HG02973 (cell line): ENCODE data around the gene RPL36A.

Source experiments
- ATAC-seq: cut with Tn5 transposase; IDR thresholded peaks from one replicate; pipeline ENCODE4 v1.9.1; 2021; ENCODE audit warnings: moderate library complexity; ENCODE audit not compliant: unreplicated experiment

RPL36A gene

DNA sequence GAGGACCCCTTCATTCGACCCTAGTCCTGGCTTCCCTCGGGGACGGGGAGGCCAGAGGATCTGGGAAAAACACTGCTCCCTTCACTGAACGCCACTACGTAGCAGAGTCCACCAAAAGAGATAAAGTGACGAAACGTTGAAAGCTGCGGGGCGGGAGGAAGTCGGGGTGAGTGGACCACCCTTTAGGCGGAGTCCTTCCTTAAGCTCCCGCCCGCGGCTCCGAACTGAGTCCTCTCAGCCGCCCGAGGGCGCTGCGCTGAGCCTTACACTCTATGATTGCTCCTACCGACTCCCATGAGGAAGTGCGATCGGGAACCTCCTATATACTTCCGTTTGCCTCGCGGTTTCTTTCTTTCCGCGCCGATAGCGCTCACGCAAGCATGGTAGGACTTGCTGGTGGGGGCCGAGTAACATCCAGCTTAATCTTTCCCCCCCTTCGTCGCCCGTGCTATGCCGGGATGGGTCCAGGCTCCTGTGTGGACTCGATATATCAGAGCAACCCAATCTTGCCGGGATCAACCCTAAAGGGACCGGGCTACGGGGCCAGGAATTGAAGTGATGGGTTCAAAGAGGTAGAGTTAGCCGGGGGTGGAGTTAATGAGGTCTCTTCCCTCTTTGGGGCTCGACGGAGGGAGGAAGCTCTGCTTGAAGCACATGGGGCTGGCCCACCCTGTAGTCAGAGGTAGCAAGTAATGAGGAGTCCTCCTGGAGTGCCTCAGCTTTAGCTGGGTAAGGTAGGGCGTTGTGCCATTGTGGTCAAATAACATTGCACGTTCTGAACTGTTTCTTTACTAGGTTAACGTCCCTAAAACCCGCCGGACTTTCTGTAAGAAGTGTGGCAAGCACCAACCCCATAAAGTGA, at the start of gene RPL36A:
RPL36A (plus strand) TSS at position 348 of the 862 bp plus-strand sequence; CDS start at position 381, 33 bp downstream.
- ATAC-seq: peak; percentile 79

DNA sequence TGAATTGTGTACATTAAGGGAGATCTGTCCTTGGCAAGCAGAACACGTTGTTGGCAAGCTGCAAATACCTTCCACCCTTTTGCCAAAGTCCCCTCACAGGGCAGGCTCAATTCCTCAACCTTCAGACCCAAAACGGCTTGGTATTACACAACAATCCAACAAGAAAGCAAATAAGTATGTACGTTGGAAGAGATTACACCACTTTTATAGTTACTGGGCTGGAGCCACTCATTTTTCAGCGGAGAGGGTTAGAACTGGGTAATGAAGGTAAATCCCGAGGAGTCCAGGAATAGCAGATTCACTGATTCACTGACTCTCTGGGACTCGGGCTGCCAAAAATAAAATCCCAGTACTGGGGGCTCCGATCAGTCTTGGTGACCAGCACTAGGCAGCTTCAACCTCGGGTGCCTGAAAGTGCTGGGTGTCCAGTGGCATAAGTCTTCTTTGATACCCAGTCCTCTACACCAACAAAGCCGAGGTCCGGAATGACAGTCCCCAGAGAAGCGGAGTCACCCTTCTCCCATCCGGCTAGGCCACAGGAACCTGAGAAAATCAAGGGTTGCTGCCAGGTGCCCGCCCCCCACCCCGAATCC, 42.9 kb upstream of the RPL36A start:
- ATAC-seq: peak; percentile 8

- peak; percentile 96 for ATAC-seq
These were observed 42.2 kb upstream of the RPL36A start, which contains the start of gene TIMM8A for GRCh38 chrX:101348452-101349192. Gene TIMM8A (minus strand): TSS chrX:101348742. CDS start chrX:101348664, 78 bp downstream.

- ATAC-seq: no peak
These were observed 41.6 kb upstream of the RPL36A start for GRCh38 chrX:101349193-101349562.

- no peak for ATAC-seq
These were observed 33.5 kb upstream of the RPL36A start for GRCh38 chrX:101357166-101357795.

DNA sequence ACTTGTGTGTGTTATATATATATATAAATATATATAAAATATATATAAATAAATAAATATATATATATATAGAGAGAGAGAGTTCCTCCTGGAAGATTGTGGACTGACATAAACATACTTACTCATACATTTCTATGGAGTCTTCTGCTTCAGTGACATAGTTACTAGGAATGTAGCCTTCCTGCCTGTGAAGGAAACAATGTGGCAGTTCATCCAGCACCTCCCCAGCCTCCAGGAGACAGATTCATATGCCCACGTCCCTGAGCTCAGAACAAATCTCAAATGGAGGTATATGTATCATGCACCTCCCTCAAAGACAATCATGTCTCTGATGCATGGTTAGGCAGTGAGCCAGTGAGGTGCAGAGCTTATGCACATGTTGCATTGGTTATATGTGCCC, 30.8 kb upstream of the RPL36A start:
- ATAC-seq: no peak

- ATAC-seq: no peak
These were observed 30.4 kb upstream of the RPL36A start for GRCh38 chrX:101360390-101360789.

DNA sequence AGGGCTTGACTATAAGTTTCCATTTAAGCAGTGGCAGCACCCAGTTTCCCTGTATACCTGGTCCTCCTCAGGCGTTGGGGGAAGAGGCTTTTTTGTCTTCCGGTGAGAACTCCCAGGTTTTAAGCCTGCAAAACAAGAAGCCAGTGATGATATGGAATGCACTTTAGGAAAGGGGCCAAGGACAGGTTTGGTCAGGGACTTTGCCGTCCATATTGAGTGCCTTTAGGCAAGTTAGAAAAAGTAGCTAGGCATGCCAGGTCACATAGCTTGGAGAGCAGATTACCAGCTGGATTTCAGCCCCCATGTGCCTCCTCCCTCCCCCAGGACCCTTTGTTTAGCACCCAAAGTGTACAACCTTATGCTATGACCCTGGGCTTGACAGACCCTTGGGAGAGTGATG, 28.7 kb upstream of the RPL36A start:
- no peak for ATAC-seq

DNA sequence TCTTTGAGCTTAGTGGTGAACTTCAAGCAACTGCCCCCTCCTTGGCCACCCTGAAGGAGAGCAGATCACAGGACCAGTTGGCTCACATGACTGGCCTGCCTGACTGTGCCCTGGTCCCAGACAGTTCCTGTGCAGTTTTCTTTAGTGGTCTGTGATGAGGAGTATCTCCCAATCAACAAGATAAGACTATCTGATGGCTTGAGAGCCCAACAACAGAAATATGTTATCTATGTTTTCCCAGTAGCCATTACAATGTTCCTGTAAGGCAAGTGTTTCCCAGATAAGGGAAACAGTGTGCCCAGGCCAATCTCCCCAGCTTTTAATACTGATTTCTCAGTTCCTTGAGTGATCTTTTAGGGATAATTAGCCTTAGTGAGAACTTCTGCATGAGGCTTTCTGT, 28.1 kb upstream of the RPL36A start:
- no peak for ATAC-seq

- ATAC-seq: no peak
These were observed 25.5 kb upstream of the RPL36A start for GRCh38 chrX:101365301-101365795.

- ATAC-seq: no peak
These were observed 22.0 kb upstream of the RPL36A start for GRCh38 chrX:101368800-101369199.

GRCh38 chrX:101369687-101370086, 21.1 kb upstream of the RPL36A start:
- ATAC-seq: no peak

DNA sequence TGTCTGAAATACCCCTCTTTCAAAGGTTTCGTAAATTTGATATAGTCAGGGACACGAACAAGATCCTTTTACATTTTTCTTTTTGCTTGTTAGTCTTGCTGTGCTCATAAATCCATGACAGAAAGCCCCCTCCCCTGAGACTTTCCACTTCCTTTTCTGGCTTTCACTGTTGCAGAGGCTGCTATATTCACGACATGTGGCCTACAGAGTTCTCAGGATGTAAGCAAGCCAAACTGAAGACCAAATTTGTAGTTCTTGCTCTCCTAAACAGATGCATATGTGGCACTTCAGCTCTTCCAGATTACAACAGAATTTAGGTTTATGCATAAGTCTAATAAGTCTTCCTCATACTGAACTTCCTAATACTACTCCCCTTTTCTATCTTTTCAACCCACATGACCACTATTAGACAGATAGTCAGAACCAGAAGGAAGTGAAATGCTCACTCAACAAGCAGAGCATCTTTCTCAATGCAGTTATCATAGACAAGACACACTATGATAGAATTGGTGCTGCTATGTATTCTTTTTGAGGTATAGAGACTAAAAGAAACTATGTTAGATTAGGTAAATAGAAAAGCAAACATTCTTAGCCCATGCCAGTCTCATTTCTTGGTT, 19.8 kb upstream of the RPL36A start:
- ATAC-seq: peak; percentile 62

DNA sequence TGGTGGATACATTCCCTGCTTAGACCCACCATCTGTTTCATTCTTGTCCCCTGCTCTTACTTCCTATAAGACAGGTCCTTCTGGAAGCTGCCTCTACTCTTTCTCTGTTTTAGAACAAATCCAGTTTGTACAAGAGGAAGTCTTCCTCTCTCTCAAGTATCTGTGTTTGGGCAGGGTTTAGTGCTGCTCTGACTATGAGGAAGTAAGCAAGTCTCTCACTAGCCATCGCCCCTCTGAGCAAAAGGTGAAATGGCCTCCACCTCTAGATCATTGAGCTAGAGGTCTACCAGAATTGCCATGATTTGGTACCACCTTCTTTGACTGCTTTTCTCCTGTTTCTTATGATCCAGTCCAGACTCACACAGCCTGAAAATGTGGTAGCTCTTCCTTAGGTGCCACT, 13.3 kb upstream of the RPL36A start:
- ATAC-seq: no peak

DNA sequence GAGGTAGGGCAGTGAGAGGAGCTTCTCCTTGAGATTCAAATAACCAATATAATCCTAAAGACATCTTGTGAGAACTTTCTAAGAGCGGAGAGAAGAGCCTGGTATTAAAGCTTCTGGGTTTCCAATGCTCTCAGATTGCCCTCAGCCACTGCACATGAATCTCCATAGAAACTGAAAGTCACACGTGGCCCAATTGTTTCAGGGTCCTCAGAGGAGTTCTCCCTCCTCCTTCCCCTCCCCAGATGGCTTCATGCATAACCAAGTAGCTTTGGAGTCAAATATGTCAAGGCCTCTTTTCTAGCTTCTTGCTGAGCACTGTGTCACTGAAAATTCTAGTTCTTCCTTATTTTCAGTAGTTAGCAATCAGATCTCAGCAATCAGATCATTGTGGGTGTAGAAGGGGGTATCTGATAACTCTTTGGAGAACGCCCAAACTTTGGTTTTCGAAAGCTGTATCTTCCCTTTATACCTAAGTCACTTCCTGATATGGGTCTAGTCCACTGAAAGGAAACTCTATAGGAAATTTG, 7.1 kb upstream of the RPL36A start:
- peak; percentile 71 for ATAC-seq

DNA sequence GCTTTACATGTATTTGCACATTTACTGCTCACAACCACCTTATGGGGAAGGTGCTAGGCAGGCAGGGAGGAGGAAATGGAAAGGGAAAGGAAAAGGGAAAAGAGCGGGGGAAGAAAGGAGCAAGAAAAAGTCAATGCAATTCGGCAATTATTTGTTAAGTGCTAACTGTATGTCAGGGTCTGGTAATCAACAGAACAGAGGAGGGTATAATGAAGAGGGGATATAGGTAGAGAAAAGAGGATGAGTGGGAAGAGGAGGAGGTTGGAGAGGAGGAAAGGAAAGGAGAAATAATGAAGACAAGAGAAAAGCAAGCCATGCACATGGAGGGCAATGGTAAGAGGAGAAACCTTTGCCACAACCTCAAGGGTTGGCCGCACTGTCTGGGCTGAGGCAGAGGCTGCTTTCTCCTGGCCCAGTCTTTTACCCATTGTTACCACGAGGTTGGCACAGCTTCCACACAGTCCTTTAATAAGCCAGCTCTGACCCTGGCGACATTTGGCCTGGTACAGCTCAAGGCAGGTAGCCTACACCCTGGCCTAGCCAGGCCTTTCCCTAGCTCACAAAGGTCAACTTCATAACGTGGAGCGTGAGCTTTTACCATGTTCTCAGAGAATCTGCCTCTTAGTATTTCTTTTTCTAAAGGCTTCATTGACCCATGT, 5.7 kb upstream of the RPL36A start:
- no peak for ATAC-seq

- ATAC-seq: peak; percentile 69
These were observed 4.8 kb upstream of the RPL36A start, which contains the start of gene BTK for GRCh38 chrX:101385795-101386541. Gene BTK (minus strand): TSS chrX:101386191. CDS start chrX:101375284, 10,907 bp downstream.

DNA sequence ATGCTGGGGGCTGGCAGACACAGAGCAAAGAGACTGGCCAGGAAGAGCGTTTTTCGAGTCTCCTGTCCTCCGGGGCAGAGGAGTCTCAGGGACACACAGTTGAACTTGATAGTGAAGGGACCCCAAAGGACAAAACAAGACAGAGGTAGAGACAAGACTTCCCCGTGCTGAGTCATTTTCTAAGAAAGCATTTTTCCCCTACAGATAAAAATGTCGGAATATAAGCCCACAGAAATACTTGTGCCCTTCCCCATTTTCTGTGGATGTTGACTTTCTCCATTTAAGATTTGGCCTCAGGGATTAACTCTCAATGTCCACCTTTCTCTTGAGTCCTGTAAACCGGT, 4.3 kb upstream of the RPL36A start:
- ATAC-seq: no peak

- no peak for ATAC-seq
These were observed 2.2 kb upstream of the RPL36A start for GRCh38 chrX:101388604-101389003.
